Measurements from ENCODE around the gene PIP5K1B.

The PIP5K1B gene

GRCh38 chr9:68973619-68974018 lies 268.6 kb downstream of the PIP5K1B start:
- Histone ChIP-seq H3K27me3 (replicated peaks) (no peaks in the 10 kb centered on the region), H3K36me3 (replicated peaks) (no peaks in the 10 kb centered on the region), H3K27ac (no peak overlapping the region), H3K4me3 (ENCODE audit: low read depth, low read length) (no peak overlapping the region)
- TF ChIP-seq CTCF (IDR thresholded peaks at IDR 0.05; ENCODE audit: low read depth, low read length, missing control alignments), result no peak
- no peak for DNase-seq
- in situ Hi-C loops (cut with HindIII; ENCODE audit: low pct_ligation_motif_present, low sequenced_read_pairs), result no loop called here

- DNase-seq, result no peak
- H3K4me3 ChIP-seq (ENCODE audit: low read depth, low read length), result no peak overlapping the region
- H3K27me3 ChIP-seq (replicated peaks), result no peaks in the 10 kb centered on the region
- in situ Hi-C loops (cut with HindIII; ENCODE audit: low pct_ligation_motif_present, low sequenced_read_pairs), result no loop called here
- no peak for TF ChIP-seq CTCF (IDR thresholded peaks at IDR 0.05; ENCODE audit: low read depth, low read length, missing control alignments)
- no peak overlapping the region for H3K27ac ChIP-seq
- no peaks in the 10 kb centered on the region for H3K36me3 ChIP-seq (replicated peaks)
Observed at GRCh38 chr9:68974431-68974830, 269.4 kb downstream of the PIP5K1B start.

GRCh38 chr9:68974901-68975300 lies 269.9 kb downstream of the PIP5K1B start:
- Histone ChIP-seq H3K4me3 (ENCODE audit: low read depth, low read length) (no peak overlapping the region), H3K27me3 (replicated peaks) (no peaks in the 10 kb centered on the region), H3K36me3 (replicated peaks) (no peaks in the 10 kb centered on the region), H3K27ac (no peak overlapping the region)
- no peak for TF ChIP-seq CTCF (IDR thresholded peaks at IDR 0.05; ENCODE audit: low read depth, low read length, missing control alignments)
- DNase-seq, result no peak
- in situ Hi-C loops (cut with HindIII; ENCODE audit: low pct_ligation_motif_present, low sequenced_read_pairs), result no loop called here

- no peaks in the 10 kb centered on the region for H3K36me3 ChIP-seq (replicated peaks)
- in situ Hi-C loops (cut with HindIII; ENCODE audit: low pct_ligation_motif_present, low sequenced_read_pairs), result no loop called here
- H3K4me3 ChIP-seq (ENCODE audit: low read depth, low read length), result no peak overlapping the region
- no peak overlapping the region for H3K27ac ChIP-seq
- no peaks in the 10 kb centered on the region for H3K27me3 ChIP-seq (replicated peaks)
- TF ChIP-seq CTCF (IDR thresholded peaks at IDR 0.05; ENCODE audit: low read depth, low read length, missing control alignments), result no peak
- DNase-seq, result no peak
Observed at GRCh38 chr9:68975365-68976043, 270.5 kb downstream of the PIP5K1B start.

- no peak for TF ChIP-seq CTCF (IDR thresholded peaks at IDR 0.05; ENCODE audit: low read depth, low read length, missing control alignments)
- Histone ChIP-seq H3K36me3 (replicated peaks) (no peaks in the 10 kb centered on the region), H3K27ac (no peak overlapping the region), H3K27me3 (replicated peaks) (no peaks in the 10 kb centered on the region), H3K4me3 (ENCODE audit: low read depth, low read length) (no peak overlapping the region)
- DNase-seq, result no peak
- in situ Hi-C loops (cut with HindIII; ENCODE audit: low pct_ligation_motif_present, low sequenced_read_pairs), result no loop called here
Observed at GRCh38 chr9:68978066-68978465, 273.0 kb downstream of the PIP5K1B start.

- Histone ChIP-seq H3K27me3 (replicated peaks) (no peaks in the 10 kb centered on the region), H3K4me3 (ENCODE audit: low read depth, low read length) (no peak overlapping the region), H3K36me3 (replicated peaks) (no peaks in the 10 kb centered on the region), H3K27ac (no peak overlapping the region)
- TF ChIP-seq CTCF (IDR thresholded peaks at IDR 0.05; ENCODE audit: low read depth, low read length, missing control alignments), result no peak
- DNase-seq, result no peak
- in situ Hi-C loops (cut with HindIII; ENCODE audit: low pct_ligation_motif_present, low sequenced_read_pairs), result no loop called here
Observed at GRCh38 chr9:68978501-68978900, 273.5 kb downstream of the PIP5K1B start.
